NCI-H2081 (cell line): ENCODE data around the gene SUFU.
A peak's percentile ranks its signal among the peaks of the same experiment; 100 is the strongest.

Source experiments
- DNase-seq, 2 experiments: peaks; one replicate each; lab custom pipeline; 2025; lab: John Stamatoyannopoulos, UW

The SUFU gene

GRCh38 chr10:102596506-102596971 lies 92.8 kb downstream of the SUFU start:
- peak; percentile 54 to 64 for DNase-seq

DNA sequence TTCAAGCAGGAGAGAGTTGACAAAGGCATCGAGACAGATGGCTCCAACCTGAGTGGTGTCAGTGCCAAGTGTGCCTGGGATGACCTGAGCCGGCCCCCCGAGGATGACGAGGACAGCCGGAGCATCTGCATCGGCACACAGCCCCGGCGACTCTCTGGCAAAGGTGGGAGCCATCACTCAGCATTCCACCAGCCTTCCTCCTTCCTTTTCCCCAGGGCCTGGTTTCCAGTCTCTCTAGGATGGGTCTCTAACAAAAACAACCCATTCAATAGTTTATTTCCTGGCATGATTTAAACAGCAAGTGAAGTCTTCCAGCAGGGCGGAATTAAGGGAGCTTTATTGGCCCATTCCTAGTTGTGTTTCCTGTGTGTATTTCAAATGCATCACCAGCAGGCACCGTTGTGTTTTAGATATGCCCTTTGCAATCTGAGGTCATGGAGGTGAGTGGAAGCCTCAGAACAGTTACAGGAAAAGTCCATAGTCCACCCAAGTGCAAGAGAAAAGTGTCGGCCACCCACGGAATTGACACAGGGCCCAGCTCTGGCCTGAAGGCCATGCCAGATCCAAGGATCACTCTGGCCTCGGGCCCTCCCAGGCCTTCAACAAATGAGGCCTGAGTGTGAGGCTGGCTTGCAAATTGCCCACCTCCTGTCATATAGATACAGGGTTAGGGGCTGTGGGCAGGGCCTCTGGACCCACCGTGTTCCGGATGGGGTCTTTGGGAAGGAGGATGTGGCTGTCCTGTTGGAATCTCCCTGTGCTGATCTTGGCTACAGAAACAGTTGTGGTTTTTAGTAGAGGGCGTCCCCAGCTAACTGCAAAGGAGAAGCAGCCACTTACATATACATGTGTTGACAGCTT lies 93.6 kb downstream of the SUFU start:
- DNase-seq: no peak

DNA sequence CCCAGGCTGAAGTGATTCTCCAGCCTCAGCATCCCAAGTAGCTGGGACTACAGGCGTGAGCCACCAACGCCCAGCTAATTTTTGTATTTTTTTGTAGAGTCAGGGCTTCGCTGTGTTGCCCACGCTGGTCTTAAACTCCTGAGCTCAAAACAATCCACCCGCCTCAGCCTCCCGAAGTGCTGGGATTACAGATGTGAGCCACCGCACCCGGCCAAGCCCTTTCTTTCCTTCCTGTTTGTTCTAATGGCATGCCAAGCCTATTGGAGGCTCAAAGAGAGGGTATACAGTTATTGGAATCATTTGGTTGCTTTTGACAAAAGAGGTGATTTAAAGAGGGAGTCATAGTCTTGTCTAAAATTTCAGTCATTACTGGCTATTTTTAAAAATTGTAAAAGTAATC lies 94.5 kb downstream of the SUFU start:
- no peak for DNase-seq

DNA sequence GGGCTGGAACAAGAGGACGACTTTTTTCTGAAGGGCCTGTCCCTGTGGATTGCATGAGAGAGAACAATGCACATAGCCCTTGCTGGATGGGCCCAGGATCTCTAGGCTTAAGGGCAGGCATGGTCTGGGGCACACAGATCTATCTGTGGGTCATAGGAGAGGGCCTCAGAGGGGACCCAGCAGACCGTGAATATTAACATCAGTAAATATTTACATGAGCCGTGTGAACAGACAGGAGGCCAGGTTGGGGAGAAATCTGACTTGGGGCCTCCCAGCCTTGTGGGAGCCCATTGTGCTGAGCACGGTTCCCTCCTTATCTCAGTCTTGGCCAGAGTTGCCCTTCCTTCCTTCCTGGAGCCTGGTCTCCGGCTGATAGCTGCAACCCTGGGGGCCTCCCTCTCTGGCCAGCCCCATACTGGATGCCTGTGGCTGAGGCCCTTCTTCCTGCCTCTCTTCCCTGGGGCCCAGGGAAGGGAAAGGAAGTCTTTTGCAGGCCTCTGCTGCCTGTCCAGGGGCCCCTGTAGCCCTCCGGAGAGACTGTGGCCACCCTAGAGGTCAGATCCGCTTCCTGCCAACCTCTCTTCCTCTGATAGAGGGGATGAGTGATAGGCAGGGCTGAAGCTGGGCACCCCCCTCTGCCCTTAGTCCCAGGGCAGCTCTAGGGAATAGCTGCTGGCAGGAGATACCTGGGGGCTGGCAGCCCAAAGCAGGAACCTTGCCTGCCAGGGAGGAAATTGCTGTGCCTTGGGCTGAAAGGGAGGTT lies 96.0 kb downstream of the SUFU start:
- DNase-seq: no peak

GRCh38 chr10:102600816-102601215 lies 97.0 kb downstream of the SUFU start:
- no peak for DNase-seq

- DNase-seq: no peak
Measured at GRCh38 chr10:102601639-102602038, 97.9 kb downstream of the SUFU start.

DNA sequence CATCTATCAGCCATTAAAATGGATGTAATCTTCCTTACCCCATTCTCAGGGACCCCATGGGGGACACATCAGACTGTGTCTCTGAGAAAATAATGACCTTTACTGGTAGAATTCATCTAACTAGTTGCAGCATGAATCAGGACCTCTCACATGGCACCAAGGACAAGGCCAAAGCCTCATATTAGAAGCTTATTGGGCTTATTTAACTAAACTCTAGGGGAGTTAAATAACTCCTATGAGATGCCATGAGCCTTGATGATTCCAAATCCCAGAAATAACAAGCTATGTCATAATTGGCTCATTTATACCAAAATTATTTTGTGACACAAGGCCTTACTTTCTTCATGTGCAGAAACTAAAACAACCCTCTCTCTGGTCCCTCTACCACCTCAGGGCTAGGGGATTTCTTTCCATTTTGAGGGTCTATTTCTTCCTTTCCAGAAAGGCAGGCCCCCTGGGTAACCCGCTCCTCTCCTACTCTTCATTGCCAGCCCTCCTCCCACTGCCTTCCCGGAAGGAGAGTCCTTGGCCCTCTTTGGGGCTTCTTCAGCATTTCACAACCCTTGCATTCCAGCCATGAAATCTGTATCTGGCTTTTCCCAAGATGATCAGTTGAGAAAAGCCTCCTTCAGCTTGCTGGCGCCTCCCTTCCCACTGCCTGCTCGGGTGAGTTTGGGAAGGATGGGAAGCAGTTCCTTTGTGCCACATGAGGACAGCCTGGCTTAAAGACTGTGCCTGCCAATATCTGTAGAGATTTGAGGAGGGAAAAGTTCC lies 98.7 kb downstream of the SUFU start:
- DNase-seq: no peak

GRCh38 chr10:102603946-102604345 lies 100.2 kb downstream of the SUFU start:
- DNase-seq: no peak

DNA sequence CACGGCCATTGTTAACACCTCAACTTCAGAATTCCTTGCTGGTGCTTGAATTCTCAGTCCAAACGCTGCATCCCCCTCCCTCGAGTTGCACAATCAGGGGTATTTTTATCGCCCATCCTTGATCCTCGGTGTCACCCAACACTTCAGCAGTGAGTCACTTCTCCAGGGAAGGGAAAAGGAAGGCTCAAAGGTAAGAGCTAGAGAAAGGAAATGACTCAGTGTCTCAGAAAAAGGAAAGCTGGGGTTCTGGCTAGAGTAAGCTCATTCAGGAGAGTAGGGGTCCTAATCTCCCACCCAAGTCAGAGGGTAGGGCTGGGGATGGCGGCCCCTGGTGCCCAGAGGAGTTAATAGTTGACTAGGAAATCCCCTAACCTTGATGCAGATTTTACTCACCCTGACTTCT lies 100.7 kb downstream of the SUFU start:
- no peak for DNase-seq

GRCh38 chr10:102605712-102606111 lies 101.9 kb downstream of the SUFU start:
- DNase-seq: no peak

DNA sequence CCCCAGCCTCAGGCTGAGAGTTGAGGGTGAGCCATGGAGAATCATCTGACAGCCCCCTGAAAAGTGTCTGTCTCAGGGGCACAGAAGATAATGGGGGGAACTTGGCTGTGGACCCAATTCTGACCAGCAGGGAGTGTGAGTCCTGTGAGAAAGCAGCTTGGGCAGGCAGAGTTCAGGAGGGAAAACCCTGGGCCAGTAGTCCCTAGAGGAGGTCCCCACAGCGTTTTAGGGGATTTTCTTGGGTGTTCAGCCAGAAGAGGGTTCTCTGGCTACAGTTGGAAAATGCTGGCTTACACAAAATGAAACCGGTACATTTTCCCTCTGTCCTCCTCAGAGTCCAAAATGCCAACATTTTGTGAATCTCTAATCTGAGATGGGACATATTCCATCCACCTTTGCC lies 104.7 kb downstream of the SUFU start:
- DNase-seq: no peak

DNA sequence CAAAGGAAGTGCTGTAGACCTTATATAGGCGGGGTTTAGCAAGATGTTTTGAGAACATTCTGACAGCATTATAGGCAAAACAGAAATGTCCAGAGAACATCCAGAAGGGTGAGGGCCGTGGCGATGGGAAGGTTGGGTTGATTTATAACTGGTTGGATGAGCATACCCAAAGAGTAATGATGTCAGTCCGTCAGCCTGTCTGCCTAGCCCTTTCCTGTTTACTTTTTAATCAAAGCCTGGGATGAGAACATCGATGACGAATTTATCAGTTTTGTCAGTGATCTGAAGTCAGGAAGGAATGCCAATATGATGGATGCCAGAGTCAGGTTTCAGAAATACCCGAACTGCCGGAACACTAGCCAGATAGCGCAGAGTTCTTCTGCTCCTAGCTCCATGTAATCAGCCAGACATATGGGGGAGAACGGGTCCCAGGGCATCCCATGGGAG lies 106.7 kb downstream of the SUFU start:
- DNase-seq: no peak

DNA sequence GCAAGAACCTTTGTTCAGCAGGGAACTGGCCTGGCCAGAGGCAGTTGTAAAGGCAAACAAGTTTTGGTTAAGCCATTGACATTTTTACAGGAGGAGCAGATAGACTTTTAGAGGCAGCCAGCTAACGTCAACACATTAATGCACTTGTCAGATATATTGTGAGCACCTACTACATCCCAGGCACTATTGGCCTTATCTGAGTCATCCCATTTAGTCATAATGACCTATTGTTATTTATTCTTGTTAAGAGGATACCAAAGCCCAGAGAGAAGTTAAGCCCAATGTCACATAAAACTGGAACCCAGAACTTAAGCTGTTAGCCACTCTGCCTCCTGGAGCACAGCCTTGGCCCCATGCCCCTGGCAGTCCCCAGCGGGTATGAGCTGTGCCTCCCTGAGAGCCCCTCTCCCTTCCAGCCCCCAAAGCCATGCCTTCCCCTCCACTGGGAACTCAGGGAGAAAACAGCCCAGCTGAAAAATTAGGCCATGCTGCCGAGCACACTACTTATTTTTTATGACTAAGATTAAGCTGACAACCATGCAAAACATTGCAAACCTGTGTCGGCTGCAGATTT lies 107.8 kb downstream of the SUFU start:
- no peak for DNase-seq

- no peak for DNase-seq
Measured at GRCh38 chr10:102612964-102613275, 109.1 kb downstream of the SUFU start.

DNA sequence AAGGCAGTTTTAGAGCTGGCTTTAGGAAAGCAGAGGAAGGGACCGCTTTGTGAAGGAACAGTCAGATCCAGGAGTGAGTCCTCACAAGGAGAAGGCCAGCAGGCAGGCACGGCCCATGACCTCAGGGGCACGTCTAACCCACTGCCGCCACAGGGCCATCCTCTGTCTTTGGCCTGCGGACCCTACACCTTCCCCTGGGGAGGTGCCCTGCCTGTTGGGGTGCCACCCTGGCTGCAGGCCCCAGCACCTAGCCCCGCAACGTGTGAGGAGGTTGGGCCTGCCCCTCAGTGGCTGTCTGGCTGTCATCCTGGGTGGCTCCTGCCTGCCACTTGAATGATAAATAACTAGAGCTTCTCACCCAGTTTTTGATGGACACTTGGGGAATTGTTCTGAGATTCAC lies 109.5 kb downstream of the SUFU start:
- DNase-seq: no peak

DNA sequence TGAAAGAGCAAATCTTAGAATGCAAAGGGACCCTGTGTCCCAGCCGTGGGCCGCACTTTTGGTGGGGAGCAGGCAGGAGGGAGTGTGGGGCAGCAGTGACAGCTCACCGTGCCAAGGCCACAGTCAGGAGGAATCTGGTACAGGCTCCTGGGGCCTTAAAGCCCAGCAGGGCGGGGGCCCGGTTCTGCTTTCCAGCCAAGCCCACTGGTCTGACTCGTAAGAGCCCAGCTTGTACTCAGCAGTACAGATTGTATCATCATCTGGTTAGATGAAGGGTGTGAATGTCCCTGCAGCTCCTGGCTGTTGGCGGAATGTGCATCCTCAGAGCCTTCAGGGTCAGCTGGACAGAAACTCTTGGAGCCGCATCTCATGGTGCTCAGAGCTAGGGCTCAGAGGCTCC lies 110.0 kb downstream of the SUFU start:
- DNase-seq: no peak

- DNase-seq: no peak
Measured at GRCh38 chr10:102614888-102615287, 111.1 kb downstream of the SUFU start.

DNA sequence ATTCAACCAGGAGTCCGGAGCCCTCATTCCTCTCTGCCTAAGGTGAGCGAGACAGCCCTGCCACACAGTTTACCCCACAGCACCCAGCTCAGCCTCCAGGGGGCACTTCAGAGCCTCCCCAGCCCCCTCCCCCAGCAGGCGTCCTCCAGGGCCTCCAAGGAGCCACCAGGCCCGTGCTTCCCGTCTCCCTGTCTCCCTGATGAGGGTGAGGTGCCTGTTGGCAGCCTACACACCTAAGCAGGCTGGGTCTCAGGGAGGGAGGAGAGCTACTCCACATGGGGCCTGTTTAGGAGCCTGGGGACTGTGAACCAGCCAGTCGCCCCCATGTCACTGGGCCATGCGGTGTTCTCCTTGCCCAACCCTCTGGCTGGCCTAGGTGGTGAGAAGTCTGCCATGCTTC lies 111.6 kb downstream of the SUFU start:
- DNase-seq: no peak

DNA sequence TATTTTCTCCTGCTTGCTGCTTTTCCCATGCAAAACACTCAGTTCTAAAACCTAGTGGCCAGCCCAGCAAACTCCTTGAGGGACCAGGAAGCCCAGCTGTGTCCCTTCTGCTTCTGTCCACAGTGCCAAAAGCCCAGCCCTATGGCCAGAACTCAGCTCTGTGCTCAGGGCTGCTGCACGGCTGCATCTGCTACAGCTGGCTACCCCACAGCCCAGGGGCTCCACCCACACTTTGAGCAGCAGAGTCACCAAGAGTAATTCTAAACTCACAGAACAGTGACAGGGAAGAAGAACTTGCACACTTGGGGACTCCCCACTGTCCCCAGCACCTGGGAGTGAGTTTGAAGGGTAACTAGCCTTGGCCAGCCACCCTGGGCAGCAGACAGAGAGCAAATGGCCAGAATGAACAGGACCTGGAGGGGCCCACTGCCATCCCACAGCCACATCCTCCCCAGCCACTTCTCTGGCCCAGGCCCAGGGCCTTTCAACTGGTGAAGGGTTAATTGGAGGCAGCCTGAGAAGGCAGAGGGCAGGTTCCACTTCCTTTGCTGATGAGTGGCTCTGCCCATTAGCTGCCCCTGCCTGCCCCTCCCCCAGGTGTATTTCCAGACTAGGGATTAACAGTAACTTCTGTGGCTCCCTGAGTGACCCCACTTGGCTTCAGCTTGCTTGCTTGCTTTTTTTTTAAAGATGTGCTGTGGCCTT lies 112.4 kb downstream of the SUFU start:
- no peak for DNase-seq

DNA sequence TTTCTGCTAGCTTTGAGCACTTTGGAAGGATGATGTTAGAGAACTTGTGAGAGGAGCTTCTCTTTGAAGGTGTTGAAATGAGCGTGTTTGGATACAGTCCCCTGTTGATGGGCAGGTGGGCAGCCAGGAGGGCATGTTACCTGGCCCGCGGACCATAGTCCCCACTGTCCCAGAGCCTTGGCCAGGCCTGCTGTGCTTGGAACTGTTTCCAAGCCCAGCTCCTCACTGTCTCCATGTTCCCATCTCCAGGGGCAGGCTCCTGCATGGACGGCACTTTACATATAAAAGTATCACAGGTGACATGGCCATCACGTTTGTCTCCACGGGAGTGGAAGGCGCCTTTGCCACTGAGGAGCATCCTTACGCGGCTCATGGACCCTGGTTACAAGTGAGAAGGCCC lies 113.3 kb downstream of the SUFU start:
- no peak for DNase-seq

DNA sequence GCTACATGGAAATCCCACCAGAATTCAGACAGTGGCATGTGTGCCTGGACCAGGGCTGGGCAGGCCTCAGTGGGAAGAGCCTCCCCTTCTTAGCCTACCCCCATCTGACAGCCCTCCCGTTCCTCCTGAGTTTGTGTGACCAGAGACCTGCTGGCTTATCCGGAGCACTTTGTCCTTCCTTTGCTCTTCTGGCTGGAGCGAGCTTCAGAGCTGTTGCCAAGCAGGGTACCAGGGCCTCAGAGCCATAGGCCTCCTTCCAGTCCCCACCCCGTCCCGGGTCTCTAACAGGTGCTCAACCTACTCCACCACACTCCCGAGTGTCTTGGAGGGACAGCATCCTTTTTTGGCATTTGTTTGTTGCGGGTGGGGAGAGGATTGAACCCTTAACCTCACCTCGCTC lies 114.0 kb downstream of the SUFU start:
- DNase-seq: no peak
